LNCaP clone FGC (cell line): Measurements from ENCODE around the gene CYYR1.

ENCODE experiments used
- DNase-seq: peaks from one replicate; pipeline ENCODE4 v3.0.0-alpha.2; 2011; ENCODE audit warnings: low read depth
- H3K4me3 ChIP-seq: 2 replicates; pipeline ENCODE4 v1.5.1; 2011; ENCODE audit warnings: mild to moderate bottlenecking, low read depth, low read length, control low read depth
- CTCF ChIP-seq: IDR thresholded peaks from 2 replicates; pipeline ENCODE4 v1.5.1; 2012; ENCODE audit warnings: mild to moderate bottlenecking; ENCODE audit not compliant: control insufficient read depth, insufficient read depth; ENCODE audit errors: extremely low read depth

CYYR1 gene

GRCh38 chr21:26572702-26573381 lies at the start of gene CYYR1:
Gene CYYR1, minus strand, starts transcription at chr21:26573286. Its CDS starts 346 bp downstream, at chr21:26572940.
- no peak for DNase-seq
- H3K4me3 ChIP-seq, result no peak within 1 kb of the TSS
- TF ChIP-seq CTCF, result no peak

GRCh38 chr21:26617176-26617575 lies 44.1 kb upstream of the CYYR1 start:
- TF ChIP-seq CTCF, result no peak
- H3K4me3 ChIP-seq, result no peak overlapping the region
- DNase-seq, result no peak

GRCh38 chr21:26614251-26614650 lies 41.2 kb upstream of the CYYR1 start:
- no peak overlapping the region for H3K4me3 ChIP-seq
- no peak for DNase-seq
- TF ChIP-seq CTCF, result no peak

- no peak for DNase-seq
- TF ChIP-seq CTCF, result no peak
- H3K4me3 ChIP-seq, result no peak overlapping the region
These were observed 26.2 kb upstream of the CYYR1 start for GRCh38 chr21:26599261-26599660.

GRCh38 chr21:26597981-26598380 lies 24.9 kb upstream of the CYYR1 start:
- H3K4me3 ChIP-seq, result no peak overlapping the region
- TF ChIP-seq CTCF, result no peak
- DNase-seq, result no peak

- DNase-seq, result no peak
- H3K4me3 ChIP-seq, result no peak overlapping the region
- no peak for TF ChIP-seq CTCF
These were observed 23.9 kb upstream of the CYYR1 start for GRCh38 chr21:26597031-26597430.

GRCh38 chr21:26595971-26596370 lies 22.9 kb upstream of the CYYR1 start:
- no peak for TF ChIP-seq CTCF
- H3K4me3 ChIP-seq, result no peak overlapping the region
- no peak for DNase-seq
